Activated T-cell treated with anti-CD3 and anti-CD28 coated beads, Interleukin-2, amount 50 U/mL, for 48 hours (primary cell): ENCODE measurements around the gene TIA1.
"Not testable (repeated sequence)": the region's sequence is repeated elsewhere in the genome, so short reads cannot be mapped to it uniquely, and the experiment has no call there.

Experiments used
- DNase-seq, 2 experiments: peaks; one replicate each; pipeline ENCODE4 v3.0.0-alpha.2; 2020

TIA1 gene

DNA sequence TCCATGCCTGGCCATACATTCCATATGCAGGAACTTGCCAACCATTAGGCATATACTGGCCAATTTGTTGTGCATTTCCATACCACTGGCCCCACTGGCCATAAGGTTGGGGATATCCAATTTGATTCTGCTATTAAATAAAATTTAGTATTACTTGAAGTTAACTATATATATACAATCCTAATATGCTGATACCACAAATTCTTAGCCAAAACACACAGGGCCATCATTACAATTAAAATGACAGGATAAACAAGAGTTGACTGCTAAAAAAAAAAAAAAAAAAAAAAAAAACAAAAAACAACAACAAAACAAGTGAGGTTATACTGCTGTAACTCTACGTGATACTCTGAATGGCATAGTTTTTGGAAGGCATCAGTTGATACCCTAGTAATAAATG lies 34.1 kb downstream of the TIA1 start:
- DNase-seq = no peak

DNA sequence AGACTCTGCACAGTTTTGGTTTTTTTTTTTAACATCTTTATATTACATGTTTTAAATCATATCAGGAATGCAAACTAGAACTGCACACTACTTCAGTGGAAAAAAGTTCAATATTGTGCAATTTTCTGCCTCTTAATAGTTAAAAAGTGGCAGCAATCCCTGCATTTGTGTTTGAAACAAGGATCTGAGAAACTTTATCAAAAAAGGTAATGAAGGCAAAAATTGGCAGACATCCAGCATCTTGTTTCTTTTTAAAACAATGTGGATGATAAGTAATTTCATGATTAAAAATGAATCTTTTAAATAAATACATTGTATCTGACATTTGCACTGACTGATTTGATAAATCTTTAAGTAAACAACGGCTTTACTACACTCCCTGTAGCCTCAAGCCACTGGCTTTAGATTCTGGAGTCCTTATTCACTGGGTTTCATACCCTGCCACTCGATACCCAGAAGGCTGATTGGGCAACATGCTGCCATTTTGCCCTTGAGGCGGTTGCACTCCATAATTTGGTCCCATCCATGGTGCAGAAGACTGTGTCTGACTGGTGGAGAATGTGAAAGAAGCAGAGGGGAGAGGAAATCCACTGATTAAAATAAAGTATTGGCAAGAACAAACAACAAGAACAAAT lies 36.0 kb downstream of the TIA1 start:
- DNase-seq = no peak

DNA sequence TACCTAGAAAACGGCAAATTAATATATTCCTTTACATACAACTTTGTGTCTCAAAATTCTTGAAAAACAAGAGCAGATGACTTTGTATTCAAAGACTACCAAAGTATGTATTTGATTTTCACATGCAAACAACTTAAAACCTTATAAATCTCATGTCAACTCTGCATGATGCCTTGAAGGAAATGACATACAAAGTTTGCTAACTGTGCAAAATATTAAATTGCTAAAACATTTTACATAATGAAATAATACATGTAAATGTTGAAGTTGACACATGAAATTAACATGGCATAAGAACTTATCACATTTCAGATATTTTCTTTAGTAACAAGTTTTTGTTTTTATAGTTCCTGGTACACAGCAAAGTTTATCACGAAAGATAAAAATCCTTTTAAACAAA lies 36.8 kb downstream of the TIA1 start:
- no peak for DNase-seq

DNA sequence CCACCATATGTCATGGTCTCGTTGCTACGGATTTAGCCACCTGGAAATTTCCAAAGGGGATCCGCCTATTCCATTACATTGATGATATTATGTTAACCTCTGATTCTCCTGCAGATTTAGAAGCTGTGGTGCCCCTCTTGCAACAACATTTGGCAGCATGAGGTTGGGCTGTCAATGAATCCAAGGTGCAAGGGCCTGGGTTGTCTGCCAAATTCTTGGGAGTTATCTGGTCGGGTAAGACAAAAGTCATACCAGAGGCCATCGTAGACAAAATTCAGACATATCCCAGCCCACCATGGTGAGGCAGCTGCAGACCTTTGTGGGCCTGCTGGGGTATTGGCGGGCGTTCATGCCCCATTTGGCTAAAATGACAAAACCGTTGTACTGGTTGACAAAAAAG lies 44.0 kb downstream of the TIA1 start:
- DNase-seq = no peak

DNA sequence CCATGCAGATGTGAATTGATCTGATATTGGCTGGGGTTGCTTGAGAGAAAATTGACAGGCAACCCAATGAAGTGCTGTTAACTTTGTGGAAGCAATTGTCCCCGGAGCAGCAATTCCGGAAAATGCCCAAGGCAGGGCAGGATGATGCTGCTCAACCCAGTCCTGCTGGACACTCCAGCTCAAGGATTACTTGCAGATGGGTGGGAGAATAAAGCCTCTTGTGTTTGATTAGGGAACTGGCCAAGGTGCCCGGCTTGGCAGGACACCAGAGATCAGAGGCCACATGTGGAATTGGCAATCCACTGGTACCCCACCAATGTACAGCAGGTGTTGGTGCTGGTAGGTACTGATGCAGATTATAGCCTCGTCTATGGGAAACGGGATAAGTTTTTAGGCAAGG lies 45.3 kb downstream of the TIA1 start:
- no peak for DNase-seq

DNA sequence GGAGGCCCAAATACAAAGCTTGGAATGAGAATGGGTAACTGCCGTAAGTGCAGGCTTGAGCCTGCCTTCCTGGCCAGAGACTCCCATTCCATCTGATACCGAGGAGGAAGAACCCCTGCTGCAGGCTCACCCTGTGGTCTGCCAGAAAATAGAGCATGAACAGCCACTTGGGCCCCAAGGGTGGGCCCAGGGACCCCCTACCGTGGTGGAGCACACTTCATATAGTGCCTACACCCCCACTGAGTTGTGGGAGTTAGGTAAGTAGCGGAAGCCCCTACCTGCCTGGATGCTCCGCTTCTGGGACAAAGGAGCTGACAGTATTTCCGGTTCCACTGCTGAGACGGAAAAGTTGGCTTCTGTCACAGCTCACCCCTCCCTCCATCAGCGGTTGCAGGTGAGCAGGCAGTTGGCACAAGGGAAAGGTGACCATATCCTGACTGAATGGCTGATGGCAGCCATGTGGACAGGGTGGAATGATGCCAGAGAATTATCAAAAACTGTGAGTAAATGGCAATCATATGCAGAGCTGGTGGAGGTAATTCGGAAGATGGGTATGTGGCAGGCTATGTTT lies 46.1 kb downstream of the TIA1 start:
- DNase-seq = no peak

DNA sequence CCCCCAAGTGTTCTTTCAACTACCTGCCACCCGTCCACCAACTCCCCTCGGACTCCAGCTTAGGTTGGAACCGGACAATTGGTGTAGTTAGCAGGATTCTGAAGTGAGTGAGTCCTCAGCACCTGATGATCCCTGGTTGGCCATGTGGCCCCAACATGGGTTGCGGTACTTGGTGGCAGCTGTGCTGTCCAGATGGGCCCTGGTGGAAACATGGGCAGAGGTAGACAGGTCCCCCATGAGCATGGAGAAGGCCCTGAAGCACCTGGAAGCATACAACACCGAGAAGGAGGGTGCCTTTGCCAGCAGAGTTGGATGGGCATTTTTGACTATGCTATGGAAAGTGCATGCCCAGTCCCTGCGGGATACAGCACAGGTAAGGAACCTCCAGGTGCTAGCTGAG lies 46.6 kb downstream of the TIA1 start:
- no peak for DNase-seq

DNA sequence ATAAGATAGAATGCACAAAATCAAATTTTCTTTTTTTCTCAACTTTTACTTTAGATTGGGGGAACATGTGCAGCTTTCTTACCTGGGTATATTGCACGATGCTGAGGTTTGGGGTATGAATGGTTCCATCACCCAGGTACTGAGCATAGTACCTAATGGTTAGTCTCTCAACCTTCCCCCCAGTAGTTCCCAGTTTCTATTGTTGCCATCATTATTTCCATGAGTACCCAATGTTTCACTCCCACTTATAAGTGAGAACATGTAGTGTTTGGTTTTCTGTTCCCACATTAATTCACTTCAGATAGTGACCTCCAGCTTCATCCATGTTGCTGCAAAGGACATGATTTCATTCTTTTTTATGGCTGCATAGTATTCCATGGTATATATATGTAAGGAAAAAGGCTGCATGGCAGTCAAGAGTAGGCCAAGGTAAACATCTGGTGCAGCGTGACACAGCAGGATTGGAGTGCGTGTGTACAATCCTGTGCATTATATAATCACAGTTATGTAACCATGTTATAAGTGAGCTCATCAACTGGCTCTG lies 47.1 kb downstream of the TIA1 start:
- no peak for DNase-seq

DNA sequence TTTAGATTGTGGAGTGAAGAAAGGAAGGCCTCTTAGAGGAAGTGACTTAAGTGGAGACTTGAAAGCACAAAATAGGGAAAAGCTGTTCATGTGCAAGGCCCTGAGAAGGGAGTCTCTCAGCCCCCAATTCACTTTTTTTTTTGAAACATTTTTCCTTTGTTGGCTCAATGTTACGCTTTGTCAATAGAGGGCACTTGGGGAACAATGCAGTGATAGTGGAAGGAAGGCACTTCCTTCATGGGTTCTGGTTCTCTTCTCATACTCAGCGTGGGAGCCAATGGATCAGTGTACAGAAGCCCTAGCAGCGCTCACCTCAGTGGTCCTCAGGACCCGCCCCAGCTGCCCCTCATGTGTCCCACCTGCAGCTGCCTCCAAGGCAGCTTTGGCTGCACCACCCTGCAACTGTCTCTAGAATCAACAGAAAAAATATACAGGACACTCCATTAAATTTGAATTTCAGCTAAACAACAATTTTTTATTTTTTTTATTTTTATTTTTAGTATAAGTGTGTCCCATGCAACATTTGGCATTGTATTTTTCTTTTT lies 49.0 kb downstream of the TIA1 start:
- no peak for DNase-seq

DNA sequence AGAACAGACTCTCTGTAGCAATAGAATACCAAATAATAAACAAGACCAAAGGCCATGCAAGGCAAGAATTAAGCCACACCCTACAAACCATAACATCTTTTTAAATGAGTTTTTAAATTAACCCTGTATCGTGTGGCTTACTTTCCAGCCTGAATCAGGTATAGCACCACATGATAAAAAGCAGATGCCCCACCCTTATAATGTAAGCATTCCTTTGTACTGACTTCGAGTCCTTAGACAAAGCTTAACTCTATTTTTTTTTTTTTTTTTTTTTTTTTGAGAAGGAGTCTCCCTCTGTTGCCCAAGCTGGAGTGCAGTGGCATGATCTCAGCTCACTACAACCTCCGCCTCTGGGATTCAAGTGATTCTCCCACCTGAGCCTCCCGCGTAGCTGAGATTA lies 55.9 kb downstream of the TIA1 start:
- no peak for DNase-seq

DNA sequence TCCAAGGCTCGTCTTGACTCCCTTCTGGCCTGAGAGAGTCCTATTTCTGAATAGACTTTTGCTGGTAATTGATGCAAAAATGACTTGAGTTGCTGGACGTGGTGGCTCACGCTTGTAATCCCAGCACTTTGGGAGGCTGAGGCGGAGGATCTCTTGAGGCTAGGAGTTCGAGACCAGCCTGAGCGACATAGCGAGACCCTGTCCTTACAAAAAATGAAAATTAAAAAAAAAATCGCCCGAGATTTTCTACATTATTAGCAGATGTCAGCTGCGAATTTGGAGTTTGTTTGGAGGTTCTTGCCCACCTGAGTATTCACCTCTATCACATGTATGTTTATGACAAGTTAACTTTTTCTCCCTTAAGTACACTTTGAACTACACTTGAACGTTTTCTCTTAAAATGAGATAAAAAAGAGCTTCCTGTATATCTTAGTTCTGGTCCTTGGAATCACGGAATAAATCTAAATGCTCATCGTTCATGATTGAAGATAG lies 57.1 kb downstream of the TIA1 start:
- no peak for DNase-seq

DNA sequence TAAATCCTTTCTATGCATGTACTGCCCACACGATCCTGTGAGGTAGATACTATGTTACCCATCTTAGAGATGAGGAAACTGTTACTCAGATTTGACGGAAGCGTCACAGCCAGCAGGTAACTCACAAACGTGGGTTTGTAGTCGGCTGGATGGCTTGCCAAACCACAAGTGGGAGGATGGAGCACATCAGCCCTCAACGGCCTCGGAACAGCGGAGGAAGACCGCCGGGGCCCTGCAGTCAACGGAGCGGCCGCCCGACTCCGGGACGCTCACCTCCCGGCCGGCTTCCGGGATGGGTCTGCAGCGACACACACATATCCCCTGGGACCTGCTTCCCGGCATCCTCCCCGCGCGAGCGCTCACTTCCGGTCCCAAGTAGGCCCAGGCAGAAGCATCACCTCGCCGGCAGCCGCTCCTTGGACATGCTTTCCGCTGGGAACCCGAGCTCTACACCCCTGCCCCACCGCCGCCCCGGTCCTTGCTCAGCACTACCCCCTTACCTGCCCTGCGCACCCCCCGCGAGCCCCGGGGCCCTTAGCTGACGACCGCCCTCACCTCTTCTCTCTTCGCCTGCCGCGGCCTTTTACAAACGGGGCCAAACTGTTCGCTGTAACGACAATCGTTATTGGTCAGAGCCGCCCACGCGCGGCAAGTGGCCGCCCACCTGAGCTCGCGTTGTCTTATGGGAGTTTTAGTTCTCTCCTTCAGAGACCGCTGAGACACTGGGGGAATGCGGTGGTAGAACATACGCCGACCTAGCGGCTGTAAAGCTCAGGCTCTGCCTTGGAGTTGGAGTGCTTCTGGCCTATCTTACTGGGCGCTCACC lies 57.8 kb downstream of the TIA1 start, which contains the start of gene C2orf42:
Gene C2orf42 (minus strand): TSS at position 602 of the 826 bp plus-strand sequence. CDS start 9,034 bp downstream, outside the sequence.
- peak; percentile 98 for DNase-seq

DNA sequence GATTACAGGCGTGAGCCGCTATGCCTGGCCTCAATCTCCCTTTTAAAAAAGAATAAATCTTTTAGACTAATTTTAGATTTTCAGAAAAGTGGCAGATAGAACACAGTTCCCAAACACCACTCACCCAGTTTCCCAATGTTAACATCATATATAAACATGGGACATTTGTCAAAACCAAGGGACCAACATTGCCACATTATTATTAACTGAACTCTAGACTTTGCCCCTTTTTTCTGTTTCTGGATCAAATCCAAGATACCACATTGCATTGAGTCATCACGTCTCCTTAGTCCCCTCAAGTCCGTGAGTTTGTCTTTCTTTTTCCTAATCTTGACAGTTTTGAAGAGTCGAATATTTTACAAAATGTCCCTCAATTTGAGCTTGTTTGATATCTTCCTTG lies 60.0 kb downstream of the TIA1 start:
- no peak for DNase-seq

DNA sequence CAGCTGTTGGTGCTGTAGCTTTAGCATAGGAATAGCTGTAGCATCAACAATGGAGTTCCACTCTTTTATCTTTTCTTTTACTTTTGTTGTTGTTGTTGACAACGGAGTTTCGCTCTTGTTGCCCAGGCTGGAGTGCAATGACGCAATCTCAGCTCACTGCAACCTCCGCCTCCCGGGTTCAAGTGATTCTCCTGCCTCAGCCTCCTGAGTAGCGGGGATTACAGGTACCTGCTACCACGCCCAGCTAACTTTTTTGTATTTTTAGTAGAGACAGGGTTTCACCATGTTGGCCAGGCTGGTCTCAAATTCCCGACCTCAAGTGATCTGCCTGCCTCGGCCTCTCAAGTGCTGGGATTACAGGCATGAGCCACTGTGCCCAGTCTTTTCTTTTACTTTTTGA lies 61.3 kb downstream of the TIA1 start:
- DNase-seq = not testable (repeated sequence)

DNA sequence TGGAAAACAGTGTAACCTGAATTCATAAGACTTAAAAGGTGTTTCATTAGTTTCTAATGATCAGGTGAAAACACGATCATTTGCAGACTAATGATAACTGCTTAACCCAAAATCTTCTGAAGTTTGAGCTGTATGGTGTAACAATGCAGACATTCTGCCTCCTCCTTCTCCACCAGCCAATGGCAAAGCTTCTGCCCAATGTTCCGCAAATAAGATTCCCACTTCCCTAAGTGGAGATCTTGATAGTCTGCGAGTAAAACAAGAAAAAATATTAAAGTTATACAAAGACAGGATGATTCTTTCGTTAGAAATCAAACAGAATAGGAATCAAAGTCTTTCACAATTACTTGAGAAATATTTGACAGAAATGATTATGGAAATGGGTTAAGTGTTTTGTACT lies 65.7 kb downstream of the TIA1 start:
- DNase-seq = no peak

DNA sequence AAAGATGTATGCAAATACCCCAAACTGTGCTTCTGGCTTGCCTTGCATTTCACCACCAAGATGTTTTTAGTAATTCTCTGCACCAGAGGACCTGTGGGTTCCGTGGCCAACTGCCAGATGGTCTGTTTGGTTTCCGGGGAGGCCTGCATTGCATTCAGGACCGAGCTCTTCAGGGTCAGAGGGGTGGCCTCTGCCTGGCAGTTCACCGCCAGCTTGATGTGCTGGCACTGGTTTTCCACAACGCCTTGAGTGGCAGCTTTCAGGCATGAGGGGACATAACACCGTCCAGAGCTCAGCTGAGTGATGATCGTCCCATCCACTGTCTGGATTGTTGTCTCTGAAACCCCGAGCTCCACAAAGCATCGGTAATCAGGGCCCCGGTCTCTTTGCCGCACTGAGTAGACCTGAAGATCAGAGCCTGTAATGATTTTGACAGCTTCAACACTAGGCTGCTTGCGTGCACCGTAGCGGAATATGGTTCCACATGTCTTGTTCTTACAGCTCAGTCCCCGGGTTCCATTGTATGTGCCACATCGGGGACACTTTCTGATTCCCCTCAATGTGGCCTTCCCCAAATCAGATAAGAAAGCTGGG lies 67.0 kb downstream of the TIA1 start:
- no peak for DNase-seq

DNA sequence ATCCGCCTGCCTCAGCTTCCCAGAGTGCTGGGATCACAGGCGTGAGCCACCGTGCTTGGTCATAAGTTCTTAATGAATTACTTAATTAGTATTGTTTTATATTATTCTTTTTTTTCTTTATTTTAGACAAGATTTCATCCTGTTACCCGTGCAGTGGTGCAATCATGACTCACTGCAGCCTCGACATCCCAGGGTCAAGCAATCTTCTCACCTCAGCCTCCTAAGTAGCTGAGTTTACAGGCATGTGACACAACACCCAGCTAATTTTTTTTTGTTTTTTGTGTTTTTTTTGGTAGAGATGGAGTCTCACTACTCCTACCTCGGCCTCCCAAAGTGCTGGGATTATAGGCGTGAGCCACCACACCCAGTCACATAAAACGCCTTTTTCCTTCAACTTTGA lies 74.9 kb downstream of the TIA1 start:
- no peak for DNase-seq

DNA sequence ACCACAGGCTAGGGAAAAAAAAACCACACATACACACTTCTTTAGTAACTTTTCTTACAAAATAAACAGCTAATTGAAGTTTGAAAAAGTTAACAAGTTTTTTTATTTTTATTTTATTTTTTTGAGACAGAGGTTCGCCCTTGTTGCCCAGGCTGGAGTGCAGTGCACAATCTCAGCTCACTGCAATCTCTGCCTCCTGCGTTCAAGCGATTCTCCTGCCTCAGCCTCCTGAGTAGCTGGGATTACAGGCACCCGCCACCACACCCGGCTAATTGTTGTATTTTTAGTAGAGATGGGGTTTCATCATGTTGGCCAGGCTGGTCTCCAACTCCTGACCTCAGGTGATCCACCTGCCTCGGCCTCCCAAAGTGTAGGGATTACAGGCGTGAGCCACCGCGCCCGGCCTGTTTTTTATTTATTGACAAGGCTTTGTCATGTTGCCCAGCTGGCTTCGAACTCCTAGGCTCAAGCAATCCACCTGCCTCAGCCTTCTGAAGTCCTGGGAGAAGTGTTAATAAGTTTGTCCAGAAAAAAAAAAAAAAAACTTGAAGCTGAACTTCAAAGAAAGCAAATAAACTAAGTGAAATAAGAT lies 78.7 kb downstream of the TIA1 start:
- not testable (repeated sequence) for DNase-seq

DNA sequence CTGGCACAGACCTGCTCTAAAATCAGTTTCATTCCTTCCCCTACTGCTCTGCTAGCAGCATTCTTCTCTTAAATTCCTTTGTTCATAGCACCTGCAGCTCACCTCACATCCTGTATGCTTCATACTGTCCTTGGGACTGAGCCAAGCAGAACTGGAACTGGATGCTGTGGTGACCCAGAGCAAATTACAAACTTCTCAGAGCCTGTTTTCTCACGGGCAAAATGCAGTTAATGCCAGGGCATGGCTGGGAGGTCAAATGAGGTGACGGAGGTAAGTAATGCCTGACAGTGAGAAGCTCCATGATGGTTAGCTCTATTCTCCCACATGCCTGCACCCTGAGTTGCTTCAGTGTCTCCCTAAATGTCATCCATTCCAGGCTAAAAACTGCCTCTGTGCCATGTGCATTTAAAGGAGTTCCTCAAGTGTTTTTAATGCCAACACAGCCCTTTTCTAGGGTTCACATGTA lies 87.3 kb downstream of the TIA1 start:
- no peak for DNase-seq

DNA sequence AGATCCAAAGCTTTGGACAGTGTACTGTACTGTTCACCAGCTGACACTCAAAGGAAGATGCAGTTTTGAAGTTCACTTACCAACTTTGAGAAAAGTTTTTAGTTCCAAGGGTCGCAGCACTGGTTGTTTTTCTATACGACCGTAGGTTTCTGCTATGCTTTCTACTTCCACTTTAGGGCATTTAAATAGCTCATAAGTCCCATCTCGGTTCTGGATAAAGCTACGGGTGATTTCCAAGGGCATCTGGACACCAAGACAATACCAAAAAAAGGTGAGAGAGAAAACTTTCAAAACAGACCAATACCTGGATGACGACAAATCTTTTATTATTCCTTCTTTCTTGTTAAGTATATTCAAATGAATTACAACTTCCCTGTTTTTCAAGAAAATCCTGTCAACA lies 87.9 kb downstream of the TIA1 start:
- no peak for DNase-seq
